Body of pancreas (tissue), 4 donors: ENCODE results near the gene ZDHHC13. TPM values are rescaled to one million over a fixed set of nuclear protein-coding genes. Genes with fewer than 3 reads are reported as not detected.
"Not testable (repeated sequence)": the region's sequence is repeated elsewhere in the genome, so short reads cannot be mapped to it uniquely, and the experiment has no call there.

Experiments
- ATAC-seq: fragments of 150-250 bp; one replicate; pipeline ENCODE4 v1.9.1; 2016
- DNase-seq, 4 donors: peaks; one replicate each; pipeline ENCODE4 v3.0.0-alpha.2; 2019
- H3K27ac ChIP-seq, 4 donors: fragments of 200-600 bp; sonication (generic); 1 replicate in 3 of 4; 2 replicates in 1 of 4; pipeline versions ENCODE4 v1.5.1 to v1.6.1; 2016 to 2019; ENCODE audit warnings: mild to moderate bottlenecking in 1 of 4, mixed read lengths in 1 of 4, moderate library complexity in 1 of 4
- H3K27me3 ChIP-seq, 2 donors: fragments of 200-600 bp; sonication (generic); one replicate each; pipeline ENCODE4 v1.6.0; 2016; ENCODE audit warnings: mild to moderate bottlenecking in 1 of 2
- H3K36me3 ChIP-seq, 2 donors: fragments of 200-600 bp; sonication (generic); replicated peaks in 1 of 2; 2 replicates each; pipeline ENCODE4 v1.5.1; 2016; ENCODE audit warnings: low read depth in 2 of 2; ENCODE audit not compliant: insufficient read depth in 1 of 2
- H3K4me1 ChIP-seq: fragments of 200-600 bp; sonication (generic); one replicate; pipeline ENCODE4 v1.6.0; 2016
- H3K4me3 ChIP-seq, 2 donors: fragments of 200-600 bp; sonication (generic); 1 replicate in 1 of 2; 2 replicates in 1 of 2; pipeline ENCODE4 v1.5.1; 2016 to 2019
- H3K9me3 ChIP-seq, 3 donors: fragments of 200-600 bp; sonication (generic); 1 replicate in 2 of 3; 2 replicates in 1 of 3; pipeline ENCODE4 v1.5.1; 2016
- POLR2A ChIP-seq, 3 donors: fragments of 450-650 bp; IDR thresholded peaks; one replicate each; pipeline ENCODE4 v1.6.1; 2016; ENCODE audit warnings: antibody characterized with exemption in 3 of 3, mild to moderate bottlenecking in 2 of 3
- WGBS, 2 donors: methylation state at CpG; one replicate each; pipeline ENCODE4 v1.1.5; 2017; 5-methylcytosine and 5-hydroxymethylcytosine counted together
- intact Hi-C: fragments of 100-400 bp; cut with DNase I; formaldehyde crosslinking; loops from one replicate; pipeline ENCODE4 v1.15.1; 2023
- total RNA-seq, 2 donors: library from RNA; depleted of rRNA; stranded (reverse); fragments of >200 nt; gene quantifications; one replicate each; pipeline ENCODE4 v1.1.0, GENCODE V29; 2016
- TF ChIP-seq, protein P1 (sequence below), 7 experiments: fragments of 450-650 bp in 4 of 7; fragments of 200-600 bp in 3 of 7; sonication (generic) in 3 of 7; IDR thresholded peaks; one replicate each; pipeline ENCODE4 v1.5.1; 2016 to 2019; ENCODE audit warnings: antibody characterized with exemption in 7 of 7

The ZDHHC13 gene
- total RNA-seq, 2 donors from 2014 or later, result 12.2 to 16.9 TPM

DNA sequence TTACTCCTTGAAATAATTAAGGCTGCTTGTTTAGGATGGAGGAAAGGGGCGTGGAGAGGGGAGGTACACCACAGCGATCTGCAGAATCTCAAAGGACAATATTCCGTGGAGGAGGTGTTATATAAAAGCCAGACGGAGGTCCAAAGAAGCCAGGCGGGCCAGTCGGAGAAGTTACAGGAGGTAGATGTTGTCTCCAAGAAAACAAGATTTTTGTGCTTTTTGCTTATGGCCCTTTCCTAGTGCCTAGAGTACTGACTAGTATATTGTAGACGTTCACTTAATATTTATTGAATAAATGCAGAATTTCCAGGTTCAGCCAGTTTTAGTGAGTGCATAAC is 761 bp downstream of the ZDHHC13 start:
- ATAC-seq, result no peak
- H3K9me3 ChIP-seq, result no peaks in the 10 kb centered on the region
- no peak for TF ChIP-seq POLR2A (IDR thresholded peaks at IDR 0.05)
- H3K27me3 ChIP-seq, result no peaks in the 10 kb centered on the region
- no peak for DNase-seq
- WGBS, 2 donors, result 2 to 11% methylated on average over 7 of the region's 7 CpGs
- peaks cover 24% of the 10 kb centered on the region for H3K4me1 ChIP-seq
- intact Hi-C loops, result no loop called here
- H3K36me3 ChIP-seq, result no peaks in the 10 kb centered on the region
- peak overlapping the region in 1 of 2 donors; percentile 74 for H3K4me3 ChIP-seq
- H3K27ac ChIP-seq, result peak overlapping the region; percentile 57 to 84 (median 73)

DNA sequence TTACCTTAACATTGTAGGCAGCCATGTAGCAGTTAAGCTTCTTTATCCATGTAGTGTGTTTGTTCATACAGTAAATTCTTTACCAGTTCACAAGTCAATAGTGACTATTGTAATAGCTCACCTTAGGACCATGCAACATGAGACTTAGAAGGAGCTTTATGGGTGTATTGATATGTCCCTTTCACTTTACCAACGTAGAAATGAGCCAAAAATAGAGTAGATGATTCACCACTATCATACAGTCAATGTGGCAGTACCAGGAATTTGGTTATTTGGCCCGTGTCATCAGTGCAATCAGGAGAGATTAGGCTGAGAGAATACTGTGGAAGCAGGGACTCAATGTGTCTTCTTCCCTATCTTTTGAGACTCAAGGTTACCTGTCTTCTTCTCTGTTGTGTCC is 4.7 kb downstream of the ZDHHC13 start:
- intact Hi-C loops, result no loop called here
- Histone ChIP-seq H3K4me3 (no peak overlapping the region), H3K36me3 (peaks cover 0 to 2% of the 10 kb centered on the region in 2 donors), H3K4me1 (peaks cover 19% of the 10 kb centered on the region), H3K27me3 (no peaks in the 10 kb centered on the region), H3K9me3 (no peaks in the 10 kb centered on the region), H3K27ac (no peak overlapping the region)
- no peak for TF ChIP-seq POLR2A (IDR thresholded peaks at IDR 0.05)
- TF ChIP-seq, protein P1, sequence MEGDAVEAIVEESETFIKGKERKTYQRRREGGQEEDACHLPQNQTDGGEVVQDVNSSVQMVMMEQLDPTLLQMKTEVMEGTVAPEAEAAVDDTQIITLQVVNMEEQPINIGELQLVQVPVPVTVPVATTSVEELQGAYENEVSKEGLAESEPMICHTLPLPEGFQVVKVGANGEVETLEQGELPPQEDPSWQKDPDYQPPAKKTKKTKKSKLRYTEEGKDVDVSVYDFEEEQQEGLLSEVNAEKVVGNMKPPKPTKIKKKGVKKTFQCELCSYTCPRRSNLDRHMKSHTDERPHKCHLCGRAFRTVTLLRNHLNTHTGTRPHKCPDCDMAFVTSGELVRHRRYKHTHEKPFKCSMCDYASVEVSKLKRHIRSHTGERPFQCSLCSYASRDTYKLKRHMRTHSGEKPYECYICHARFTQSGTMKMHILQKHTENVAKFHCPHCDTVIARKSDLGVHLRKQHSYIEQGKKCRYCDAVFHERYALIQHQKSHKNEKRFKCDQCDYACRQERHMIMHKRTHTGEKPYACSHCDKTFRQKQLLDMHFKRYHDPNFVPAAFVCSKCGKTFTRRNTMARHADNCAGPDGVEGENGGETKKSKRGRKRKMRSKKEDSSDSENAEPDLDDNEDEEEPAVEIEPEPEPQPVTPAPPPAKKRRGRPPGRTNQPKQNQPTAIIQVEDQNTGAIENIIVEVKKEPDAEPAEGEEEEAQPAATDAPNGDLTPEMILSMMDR (IDR thresholded peaks at IDR 0.05), result no peak
- no peak for DNase-seq
- 26 to 28% methylated on average over 2 of the region's 2 CpGs for WGBS, 2 donors
- ATAC-seq, result no peak

DNA sequence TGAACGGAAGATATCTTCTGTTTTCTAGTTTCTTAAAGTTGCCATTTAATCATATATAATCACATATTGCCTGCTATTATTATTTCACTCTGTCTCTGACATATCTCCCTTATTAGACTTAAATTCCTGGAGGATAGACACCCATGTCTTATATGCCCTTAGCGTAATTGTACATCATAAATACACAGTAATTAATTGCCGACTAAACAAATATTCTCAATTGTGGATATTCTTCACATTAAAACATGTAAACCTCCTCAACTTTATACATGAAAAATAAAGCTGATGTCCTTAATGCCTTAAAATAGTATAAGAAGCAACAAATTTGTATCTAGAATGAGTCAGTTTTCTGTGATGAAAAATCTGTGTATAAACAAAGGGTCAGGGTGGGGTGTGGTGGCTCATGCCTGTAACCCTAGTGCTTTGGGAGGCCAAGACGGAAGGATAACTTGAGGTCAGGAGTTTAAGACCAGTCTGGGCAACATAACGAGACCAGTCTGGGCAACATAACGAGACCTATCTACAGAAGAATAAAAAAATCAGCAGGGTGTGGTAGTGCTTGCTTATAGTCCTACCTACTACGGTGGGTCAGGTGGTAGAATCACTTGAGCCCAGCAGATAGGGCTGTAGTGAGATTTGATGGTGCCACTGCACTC is 6.1 kb downstream of the ZDHHC13 start:
- TF ChIP-seq, protein P1 (IDR thresholded peaks at IDR 0.05), result no peak
- no peak for TF ChIP-seq POLR2A (IDR thresholded peaks at IDR 0.05)
- Histone ChIP-seq H3K27me3 (no peaks in the 10 kb centered on the region), H3K4me3 (no peak overlapping the region), H3K36me3 (peaks cover 0 to 2% of the 10 kb centered on the region in 2 donors), H3K9me3 (no peaks in the 10 kb centered on the region), H3K27ac (no peak overlapping the region), H3K4me1 (peaks cover 14% of the 10 kb centered on the region)
- no peak for DNase-seq
- intact Hi-C loops, result no loop called here
- ATAC-seq, result no peak
- 94 to 95% methylated on average over 7 of the region's 7 CpGs for WGBS, 2 donors

DNA sequence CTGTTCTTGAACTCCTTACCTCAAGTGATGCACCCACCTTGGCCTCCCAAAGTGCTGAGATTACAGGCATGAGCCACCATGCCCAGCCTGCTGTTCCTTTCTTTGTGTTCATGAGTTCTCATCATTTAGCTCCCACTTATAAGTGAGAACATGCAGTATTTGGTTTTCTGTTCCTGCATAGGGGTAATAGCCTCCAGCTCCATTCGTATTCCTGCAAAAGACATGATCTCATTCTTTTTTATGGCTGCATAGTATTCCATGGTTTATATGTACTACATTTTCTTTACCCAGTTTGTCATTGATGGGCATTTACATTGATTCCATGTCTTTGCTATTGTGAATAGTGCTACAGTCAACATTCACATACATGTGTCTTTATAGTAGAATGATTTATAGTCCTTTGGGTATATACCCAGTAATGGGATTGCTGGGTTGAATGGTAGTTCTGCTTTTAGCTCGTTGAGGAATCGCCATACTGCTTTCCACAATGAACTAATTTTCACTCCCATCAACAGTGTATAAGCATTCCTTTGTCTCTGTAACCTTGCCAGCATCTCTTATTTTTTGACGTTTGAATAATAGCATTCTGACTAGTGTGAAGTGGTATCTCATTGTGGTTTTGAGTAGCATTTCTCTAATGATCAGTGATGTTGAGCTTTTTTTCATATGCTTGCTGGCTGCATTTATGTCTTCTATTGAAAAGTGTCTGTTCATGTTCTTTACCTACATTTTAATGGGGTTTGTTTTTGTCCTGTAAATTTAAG is 9.8 kb downstream of the ZDHHC13 start:
- H3K27ac ChIP-seq, H3K4me1 ChIP-seq, H3K9me3 ChIP-seq, intact Hi-C loops, ATAC-seq, H3K4me3 ChIP-seq, H3K36me3 ChIP-seq, H3K27me3 ChIP-seq, DNase-seq: not testable (repeated sequence)
- 91 to 92% methylated on average over 4 of the region's 4 CpGs for WGBS, 2 donors

DNA sequence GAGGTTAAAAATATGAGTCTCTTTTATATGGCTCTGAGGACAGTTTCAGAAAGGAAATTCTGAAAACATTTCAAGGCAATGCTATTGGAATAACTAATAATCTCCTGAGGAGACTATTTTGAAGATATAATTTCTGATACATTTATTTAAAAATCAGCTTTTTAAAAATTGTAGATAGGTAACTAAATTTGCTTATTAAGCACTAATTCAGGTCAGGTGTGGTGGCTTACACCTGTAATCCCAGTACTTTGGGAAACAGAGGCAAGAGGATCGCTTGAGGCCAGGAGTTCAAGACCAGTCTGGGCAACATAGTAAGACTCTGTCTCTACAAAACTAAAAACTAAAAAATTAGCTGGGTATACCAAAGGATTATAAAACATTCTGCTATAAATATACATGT is 17.0 kb downstream of the ZDHHC13 start:
- no peak for ATAC-seq
- H3K27ac ChIP-seq, result no peak overlapping the region
- TF ChIP-seq, protein P1 (IDR thresholded peaks at IDR 0.05), result no peak
- no peak for TF ChIP-seq POLR2A (IDR thresholded peaks at IDR 0.05)

DNA sequence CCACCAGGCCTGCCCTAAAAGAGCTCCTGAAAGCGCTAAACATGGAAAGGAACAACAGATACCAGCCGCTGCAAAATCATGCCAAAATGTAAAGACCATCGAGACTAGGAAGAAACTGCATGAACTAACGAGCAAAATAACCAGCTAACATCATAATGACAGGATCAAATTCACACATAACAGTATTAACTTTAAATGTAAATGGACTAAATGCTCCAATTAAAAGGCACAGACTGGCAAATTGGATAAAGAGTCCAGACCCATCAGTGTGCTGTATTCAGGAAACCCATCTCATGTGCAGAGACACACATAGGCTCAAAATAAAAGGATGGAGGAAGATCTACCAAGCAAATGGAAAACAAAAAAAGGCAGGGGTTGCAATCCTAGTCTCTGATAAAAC is 19.9 kb downstream of the ZDHHC13 start:
- not testable (repeated sequence) for DNase-seq

More for the DNA sequence above, 17.0 kb downstream of the ZDHHC13 start:
- intact Hi-C loops, result no loop called here
- DNase-seq, result no peak
- 100% methylated on average over 1 of the region's 1 CpG for WGBS, 2 donors
- no peaks in the 10 kb centered on the region for H3K36me3 ChIP-seq
- peaks cover 0 to 3% (median 0%) of the 10 kb centered on the region in 3 donors for H3K9me3 ChIP-seq
- no peaks in the 10 kb centered on the region for H3K4me1 ChIP-seq
- H3K4me3 ChIP-seq, result no peak overlapping the region
- no peaks in the 10 kb centered on the region for H3K27me3 ChIP-seq

More for the DNA sequence above, 19.9 kb downstream of the ZDHHC13 start:
- ATAC-seq, H3K36me3 ChIP-seq, H3K27ac ChIP-seq, intact Hi-C loops, H3K4me1 ChIP-seq, H3K9me3 ChIP-seq, H3K27me3 ChIP-seq, H3K4me3 ChIP-seq: not testable (repeated sequence)
- WGBS, 2 donors, result 97 to 100% methylated on average over 4 of the region's 4 CpGs
